Aorta (tissue), 5 donors: ENCODE data around the gene LDLR. TPM values are rescaled to one million over a fixed set of nuclear protein-coding genes. Genes with fewer than 3 reads are reported as not detected.
A peak's percentile ranks its signal among the peaks of the same experiment; 100 is the strongest.

ENCODE experiments used
- ATAC-seq: fragments of 200-7000 bp; cut with Tn5 transposase; one replicate; pipeline ENCODE4 v1.9.1; 2022; ENCODE audit warnings: moderate library complexity; ENCODE audit not compliant: low FRiP score
- DNase-seq, 2 donors: peaks; one replicate each; pipeline ENCODE4 v3.0.0-alpha.2; 2020
- H3K27ac ChIP-seq, 2 donors: one replicate each; pipeline ENCODE4 v1.5.1; 2013; ENCODE audit warnings: low read length in 2 of 2, mild to moderate bottlenecking in 2 of 2, moderate library complexity in 2 of 2, control low read depth in 1 of 2, inconsistent platforms in 1 of 2, low read depth in 1 of 2
- H3K27me3 ChIP-seq, 2 donors: one replicate each; pipeline ENCODE4 v1.6.1; 2013; ENCODE audit warnings: control low read depth in 1 of 2, low read length in 1 of 2, mild to moderate bottlenecking in 1 of 2, moderate library complexity in 1 of 2; ENCODE audit not compliant: insufficient read depth in 2 of 2, control insufficient read depth in 1 of 2
- H3K36me3 ChIP-seq, 2 donors: one replicate each; pipeline ENCODE4 v1.6.1; 2013; ENCODE audit warnings: control low read depth in 1 of 2, low read length in 1 of 2, mild to moderate bottlenecking in 1 of 2; ENCODE audit not compliant: insufficient read depth in 2 of 2, control insufficient read depth in 1 of 2
- H3K4me1 ChIP-seq, 2 donors: one replicate each; pipeline ENCODE4 v1.6.1; 2013; ENCODE audit warnings: low read length in 2 of 2, control low read depth in 1 of 2, mild to moderate bottlenecking in 1 of 2, moderate library complexity in 1 of 2; ENCODE audit not compliant: insufficient read depth in 2 of 2, control insufficient read depth in 1 of 2
- H3K4me3 ChIP-seq, 2 donors: one replicate each; pipeline ENCODE4 v1.5.1; 2013; ENCODE audit warnings: low read length in 2 of 2, control low read depth in 1 of 2, mild to moderate bottlenecking in 1 of 2
- H3K9me3 ChIP-seq: one replicate; pipeline ENCODE4 v1.6.1; 2013; ENCODE audit warnings: mild to moderate bottlenecking, low read length; ENCODE audit not compliant: control insufficient read depth
- WGBS, 2 donors: extraction: QIAGEN DNeasy Blood & Tissue Kit; methylation state at CpG; one replicate each; pipeline ENCODE4 v1.1.7; 2013; 5-methylcytosine and 5-hydroxymethylcytosine counted together
- intact Hi-C, 2 donors: fragments of 100-400 bp; cut with DNase I; formaldehyde crosslinking; loops; one replicate each; pipeline versions ENCODE4 v1.14.2 to v1.15.0; 2022
- polyA plus RNA-seq, 2 donors: library from polyadenylated mRNA; stranded (reverse); fragments of 200-250 nt; gene quantifications; one replicate each; pipeline ENCODE4 v1.2.3, GENCODE V29; 2013
- total RNA-seq, 2 donors: library from RNA; stranded (reverse); fragmentation: NEBNext Ultra II Directional; extraction: Animal tissue kit (Norgen Biotek cat#: 25700); gene quantifications; one replicate each; pipeline ENCODE4 v1.2.1, GENCODE V29; 2021
- donor health status: healthy with polysubstance abuse.
- donor health status: Bipolar disorder and iron deficiency.
- donor health status: DM: no; HTN: no; CAD: no.
- donor health status: DM: no; HTN: no; CAD: no.
- donor health status: DM: yes; HTN: yes; CAD: no.

Gene LDLR
- total and polyA plus RNA-seq, 4 donors = 3.4 to 94.0 (median 29.9) TPM

DNA sequence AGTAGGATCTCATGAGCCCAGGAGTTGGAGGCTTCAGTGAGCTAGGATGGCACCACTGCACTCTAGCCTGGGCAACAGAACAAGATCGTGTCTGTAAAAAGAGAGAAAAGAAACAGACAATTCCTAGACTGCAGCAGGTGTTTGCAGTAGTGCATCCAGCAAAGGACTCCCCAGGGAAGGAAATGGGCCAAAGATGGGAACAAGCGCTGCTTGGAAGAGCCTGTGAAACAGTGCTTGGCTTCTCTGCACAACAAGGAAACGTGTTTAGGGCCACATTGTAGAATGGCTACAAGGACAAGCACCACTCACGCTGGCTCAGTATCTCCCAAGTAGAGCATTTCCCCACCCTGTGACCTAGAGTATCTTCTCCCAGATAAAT is 35.5 kb upstream of the LDLR start:
- H3K36me3 ChIP-seq = no peaks in the 10 kb centered on the region
- intact Hi-C loops = no loop called here
- 84 to 90% methylated on average over 4 of the region's 4 CpGs for WGBS, 2 donors

DNA sequence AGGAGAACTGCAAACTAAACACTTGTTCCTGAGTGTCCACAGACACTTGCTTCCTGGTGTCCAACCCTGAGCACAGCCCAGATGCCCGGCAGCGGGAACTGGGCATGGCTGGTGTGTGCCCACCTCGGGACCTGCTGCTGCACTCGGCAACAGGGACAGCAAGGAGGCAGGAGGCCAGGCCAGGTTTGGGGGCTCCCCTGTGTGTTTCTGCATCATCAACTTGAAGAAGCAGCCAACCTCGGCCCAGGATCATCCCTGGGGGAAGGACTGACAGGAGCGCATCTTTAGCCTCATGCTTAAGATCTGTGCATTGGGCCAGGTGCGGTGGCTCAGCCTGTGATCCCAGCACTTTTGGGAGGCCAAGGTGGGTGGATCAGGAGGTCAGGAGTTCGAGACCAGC is 35.1 kb upstream of the LDLR start:
- no peak for ATAC-seq
- Histone ChIP-seq H3K27ac (no peak overlapping the region), H3K4me3 (no peak overlapping the region), H3K36me3 (no peaks in the 10 kb centered on the region), H3K4me1 (no peaks in the 10 kb centered on the region), H3K27me3 (no peaks in the 10 kb centered on the region), H3K9me3 (no peaks in the 10 kb centered on the region)
- 95 to 96% methylated on average over 8 of the region's 8 CpGs for WGBS, 2 donors
- no peak for DNase-seq
- intact Hi-C loops = no loop called here

More for the DNA sequence above, 35.5 kb upstream of the LDLR start:
- no peak for ATAC-seq
- Histone ChIP-seq H3K4me3 (no peak overlapping the region), H3K4me1 (no peaks in the 10 kb centered on the region), H3K9me3 (no peaks in the 10 kb centered on the region), H3K27ac (no peak overlapping the region), H3K27me3 (no peaks in the 10 kb centered on the region)
- no peak for DNase-seq

DNA sequence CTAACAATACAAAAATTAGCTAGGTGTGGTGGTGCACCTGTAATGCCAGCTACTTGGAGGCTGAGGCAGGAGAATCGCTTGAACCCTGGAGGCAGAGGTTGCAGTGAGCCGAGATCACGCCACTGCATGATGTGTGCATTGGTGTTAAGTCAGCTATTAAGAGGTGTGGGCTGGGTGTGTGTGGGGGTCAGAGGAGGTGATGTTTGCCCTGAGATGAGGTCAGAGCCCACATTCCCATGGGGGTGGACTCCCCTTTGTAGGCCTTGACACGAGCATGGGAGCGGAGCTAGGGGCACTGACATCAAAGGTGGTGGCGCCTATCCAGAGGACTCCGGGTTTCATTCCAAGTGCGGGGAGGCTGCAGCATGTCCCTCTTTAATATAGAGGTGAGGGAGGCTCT is 34.6 kb upstream of the LDLR start:
- Histone ChIP-seq H3K4me3 (no peak overlapping the region), H3K27me3 (no peaks in the 10 kb centered on the region), H3K4me1 (no peaks in the 10 kb centered on the region), H3K36me3 (no peaks in the 10 kb centered on the region), H3K9me3 (no peaks in the 10 kb centered on the region), H3K27ac (no peak overlapping the region)
- DNase-seq (no peak), ATAC-seq (no peak)
- WGBS, 2 donors = 88 to 92% methylated on average over 8 of the region's 8 CpGs
- intact Hi-C loops = no loop called here

DNA sequence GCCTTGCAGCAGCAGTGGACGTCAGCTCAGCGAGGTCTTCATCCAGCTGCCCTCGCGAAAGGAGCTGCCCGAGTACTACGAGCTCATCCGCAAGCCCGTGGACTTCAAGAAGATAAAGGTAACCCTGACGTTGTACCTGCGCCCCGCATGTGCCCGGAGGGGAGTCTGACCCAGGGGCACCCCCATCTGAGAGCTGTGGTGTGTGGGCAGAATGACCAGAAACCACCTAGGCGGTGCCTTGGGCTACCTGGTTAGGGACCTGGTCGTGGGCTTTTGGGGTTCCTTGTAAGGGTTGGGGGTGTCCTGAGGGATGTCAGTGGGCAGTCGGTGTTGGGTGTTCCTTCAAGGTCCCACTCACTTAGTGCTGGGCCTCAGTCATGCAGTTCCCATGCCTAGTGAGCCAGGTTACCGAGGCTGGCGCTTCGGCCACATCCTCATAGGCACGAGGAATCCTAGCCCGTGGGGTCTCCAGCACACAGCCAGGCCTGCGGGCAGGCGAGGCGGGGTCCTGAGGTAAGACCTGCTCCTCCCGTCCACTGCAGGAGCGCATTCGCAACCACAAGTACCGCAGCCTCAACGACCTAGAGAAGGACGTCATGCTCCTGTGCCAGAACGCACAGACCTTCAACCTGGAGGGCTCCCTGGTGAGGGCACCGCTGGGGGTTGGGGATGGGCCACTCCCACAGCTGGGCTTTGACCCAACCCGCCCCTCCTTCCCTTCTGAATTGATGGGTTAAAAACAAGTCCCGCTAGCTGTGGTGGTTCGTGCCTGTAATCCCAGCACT is 30.8 kb upstream of the LDLR start:
- 94 to 95% methylated on average over 34 of the region's 34 CpGs for WGBS, 2 donors
- Histone ChIP-seq H3K4me3 (no peak overlapping the region), H3K27me3 (no peaks in the 10 kb centered on the region), H3K9me3 (no peaks in the 10 kb centered on the region), H3K4me1 (no peaks in the 10 kb centered on the region), H3K36me3 (no peaks in the 10 kb centered on the region), H3K27ac (no peak overlapping the region)
- intact Hi-C loops = no loop called here
- ATAC-seq (no peak), DNase-seq (no peak)

DNA sequence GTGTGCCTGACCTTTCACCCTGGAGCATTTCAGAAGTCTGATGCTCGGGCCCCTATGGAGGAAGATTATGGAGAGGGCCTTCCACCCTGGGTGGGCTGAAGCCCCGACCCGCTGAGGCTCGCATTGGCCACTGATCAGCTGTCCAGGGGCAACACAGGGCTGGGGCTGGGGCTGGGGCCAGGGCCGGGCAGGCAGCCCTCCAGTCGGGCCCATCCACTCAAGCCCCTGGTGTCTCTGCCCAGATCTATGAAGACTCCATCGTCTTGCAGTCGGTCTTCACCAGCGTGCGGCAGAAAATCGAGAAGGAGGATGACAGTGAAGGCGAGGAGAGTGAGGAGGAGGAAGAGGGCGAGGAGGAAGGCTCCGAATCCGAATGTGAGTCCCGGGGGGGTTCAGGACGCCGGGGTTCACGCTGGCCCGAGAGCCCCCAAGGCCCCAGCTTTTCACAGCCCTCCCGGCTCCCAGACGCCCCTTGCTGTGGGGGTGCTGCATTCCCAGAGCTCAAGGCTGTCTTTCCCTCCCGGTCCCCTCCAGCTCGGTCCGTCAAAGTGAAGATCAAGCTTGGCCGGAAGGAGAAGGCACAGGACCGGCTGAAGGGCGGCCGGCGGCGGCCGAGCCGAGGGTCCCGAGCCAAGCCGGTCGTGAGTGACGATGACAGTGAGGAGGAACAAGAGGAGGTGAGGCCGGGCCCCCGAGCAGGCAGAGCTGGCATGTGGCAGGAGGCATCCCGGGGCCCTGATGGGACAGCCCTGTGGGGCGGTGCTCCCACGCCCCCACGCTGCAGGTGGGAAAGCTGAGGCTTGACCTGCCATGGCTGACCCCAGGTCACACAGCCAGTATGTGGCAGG is 29.5 kb upstream of the LDLR start:
- no peak overlapping the region for H3K4me3 ChIP-seq
- no peaks in the 10 kb centered on the region for H3K9me3 ChIP-seq
- 95 to 96% methylated on average over 41 to 43 of the region's 43 CpGs for WGBS, 2 donors
- H3K36me3 ChIP-seq = no peaks in the 10 kb centered on the region
- DNase-seq (no peak), ATAC-seq (peak; percentile 31)
- no peaks in the 10 kb centered on the region for H3K4me1 ChIP-seq
- no peaks in the 10 kb centered on the region for H3K27me3 ChIP-seq
- intact Hi-C loops = no loop called here
- no peak overlapping the region for H3K27ac ChIP-seq

DNA sequence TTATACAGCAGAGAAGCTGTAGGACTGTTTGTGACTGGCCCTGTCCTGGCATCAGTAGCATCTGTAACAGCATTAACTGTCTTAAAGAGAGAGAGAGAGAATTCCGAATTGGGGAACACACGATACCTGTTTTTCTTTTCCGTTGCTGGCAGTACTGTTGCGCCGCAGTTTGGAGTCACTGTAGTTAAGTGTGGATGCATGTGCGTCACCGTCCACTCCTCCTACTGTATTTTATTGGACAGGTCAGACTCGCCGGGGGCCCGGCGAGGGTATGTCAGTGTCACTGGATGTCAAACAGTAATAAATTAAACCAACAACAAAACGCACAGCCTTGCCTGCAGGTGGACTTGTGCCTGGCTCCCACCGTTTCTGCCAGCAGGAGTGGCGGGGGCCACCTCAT is 27.3 kb upstream of the LDLR start:
- intact Hi-C loops = no loop called here
- Histone ChIP-seq H3K4me3 (no peak overlapping the region), H3K9me3 (no peaks in the 10 kb centered on the region), H3K27ac (no peak overlapping the region), H3K36me3 (no peaks in the 10 kb centered on the region), H3K4me1 (no peaks in the 10 kb centered on the region), H3K27me3 (no peaks in the 10 kb centered on the region)
- DNase-seq = no peak
- WGBS, 2 donors = 89 to 90% methylated on average over 14 of the region's 14 CpGs
- no peak for ATAC-seq

DNA sequence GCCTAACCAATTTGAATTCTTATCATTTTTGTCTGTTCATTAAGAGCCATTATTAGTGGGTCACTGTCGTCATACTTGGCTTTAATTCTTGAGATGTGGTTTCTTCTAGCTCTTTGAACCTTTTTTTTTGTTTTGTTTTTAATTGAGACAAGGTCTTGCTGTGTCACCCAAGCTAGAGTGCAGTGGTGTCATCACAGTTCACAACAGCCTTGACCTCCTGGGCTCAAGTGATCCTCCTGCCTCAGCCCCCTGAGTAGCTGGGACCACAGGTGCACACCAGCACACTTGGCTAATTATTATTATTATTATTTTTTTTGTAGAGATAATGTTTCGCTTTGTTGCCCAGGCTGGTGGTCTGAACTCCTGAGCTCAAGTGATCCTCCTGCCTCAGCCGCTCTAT is 25.8 kb upstream of the LDLR start:
- no peak overlapping the region for H3K27ac ChIP-seq
- no peak for DNase-seq
- intact Hi-C loops = no loop called here
- no peak overlapping the region for H3K4me3 ChIP-seq
- H3K9me3 ChIP-seq = no peaks in the 10 kb centered on the region
- H3K4me1 ChIP-seq = no peaks in the 10 kb centered on the region
- H3K27me3 ChIP-seq = no peaks in the 10 kb centered on the region
- 93 to 96% methylated on average over 3 of the region's 3 CpGs for WGBS, 2 donors
- ATAC-seq = no peak
- H3K36me3 ChIP-seq = no peaks in the 10 kb centered on the region

DNA sequence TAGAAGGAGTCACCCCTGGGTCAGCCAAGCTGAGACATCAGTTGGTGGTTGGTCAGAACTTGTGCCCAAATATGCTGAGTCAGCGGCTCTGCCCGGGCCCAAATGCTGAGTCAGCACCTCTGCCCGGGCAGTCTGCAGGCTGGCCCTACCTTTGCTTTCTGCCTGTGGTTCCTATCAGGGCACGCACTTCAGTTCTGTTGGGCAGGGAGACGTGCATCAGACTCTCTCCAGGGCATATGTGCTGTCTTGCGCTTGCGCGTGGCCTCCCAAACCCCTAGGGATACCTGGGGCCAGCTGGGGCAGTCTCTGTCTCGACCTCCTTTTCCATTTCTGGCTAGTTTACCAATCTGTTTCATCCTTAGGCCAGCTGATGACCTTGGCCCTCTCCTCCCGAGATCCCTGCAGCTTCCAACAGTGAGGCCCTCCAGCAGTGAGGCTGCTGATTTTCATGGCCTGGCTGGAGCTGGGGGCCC is 24.4 kb upstream of the LDLR start:
- Histone ChIP-seq H3K27me3 (no peaks in the 10 kb centered on the region), H3K4me3 (no peak overlapping the region), H3K27ac (no peak overlapping the region), H3K9me3 (no peaks in the 10 kb centered on the region), H3K36me3 (no peaks in the 10 kb centered on the region), H3K4me1 (no peaks in the 10 kb centered on the region)
- WGBS, 2 donors = 76% methylated on average over 10 of the region's 10 CpGs
- no peak for ATAC-seq
- intact Hi-C loops = no loop called here
- DNase-seq = no peak

DNA sequence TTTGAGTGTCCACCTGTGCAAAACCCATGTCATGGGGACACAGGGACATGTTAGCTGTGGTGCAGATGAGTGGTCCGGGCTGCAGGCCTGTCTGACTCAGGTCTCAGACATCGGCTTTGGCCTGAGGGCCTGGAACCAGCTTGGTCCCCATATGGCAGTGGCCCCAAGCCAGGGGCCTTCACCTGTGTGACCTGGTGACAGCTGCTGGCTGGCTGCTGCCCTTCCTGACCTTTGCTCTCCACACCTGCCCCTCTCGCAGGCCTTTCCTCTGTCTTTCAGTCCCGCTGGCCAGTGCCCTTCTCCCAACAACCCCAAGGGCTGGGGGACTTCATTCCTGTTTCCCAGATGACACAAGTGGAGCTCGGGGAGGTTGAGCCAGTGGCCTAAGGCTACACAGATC is 22.9 kb upstream of the LDLR start:
- intact Hi-C loops = no loop called here
- 97 to 100% methylated on average over 5 of the region's 5 CpGs for WGBS, 2 donors
- DNase-seq (no peak), ATAC-seq (no peak)
- no peak overlapping the region for H3K4me3 ChIP-seq
- H3K9me3 ChIP-seq = no peaks in the 10 kb centered on the region
- H3K36me3 ChIP-seq = no peaks in the 10 kb centered on the region
- H3K27ac ChIP-seq = no peak overlapping the region
- H3K27me3 ChIP-seq = no peaks in the 10 kb centered on the region
- H3K4me1 ChIP-seq = no peaks in the 10 kb centered on the region
